A549 (cell line): Measurements from ENCODE around the gene NUP62.

Experiments used
- CTCF ChIP-seq: fragments of >200 bp; sonication (Bioruptor Twin); formaldehyde crosslinking; IDR thresholded peaks from 3 replicates; pipeline ENCODE4 v1.5.1; 2016
- EP300 ChIP-seq, 2 experiments: fragments of >200 bp; sonication (Bioruptor Twin); formaldehyde crosslinking; IDR thresholded peaks; 2 replicates in 1 of 2; 3 replicates in 1 of 2; pipeline ENCODE4 v1.6.1; 2016 to 2017
- HOXB13 ChIP-seq: fragments of 250-450 bp; sonication (Bioruptor Pico); IDR thresholded peaks from 2 replicates; pipeline ENCODE4 v1.5.0; 2020; ENCODE audit warnings: low read depth, mild to moderate bottlenecking, moderate library complexity
- KDM1A ChIP-seq: fragments of 200-600 bp; sonication (generic); IDR thresholded peaks from 2 replicates; pipeline ENCODE4 v1.6.1; 2016; ENCODE audit warnings: low read depth, mild to moderate bottlenecking
- NR3C1 ChIP-seq: fragments of >200 bp; sonication (Bioruptor Twin); formaldehyde crosslinking; IDR thresholded peaks from 3 replicates; pipeline ENCODE4 v1.6.1; 2017
- POLR2A ChIP-seq: IDR thresholded peaks from 2 replicates; pipeline ENCODE4 v1.6.1; 2012; ENCODE audit warnings: mild to moderate bottlenecking, low read length
- POLR2AphosphoS2 ChIP-seq: conservative IDR thresholded peaks from 2 replicates; pipeline ENCODE4 v1.6.1; 2012; ENCODE audit warnings: low read length, improper control_type of control experiment, inconsistent platforms
- RCOR1 ChIP-seq: fragments of 150-350 bp; IDR thresholded peaks from 2 replicates; pipeline ENCODE4 v1.6.1; 2014; ENCODE audit warnings: antibody characterized with exemption, low read length, low read depth
- SMC3 ChIP-seq: fragments of >200 bp; sonication (Bioruptor Twin); formaldehyde crosslinking; IDR thresholded peaks from 3 replicates; pipeline ENCODE4 v1.6.1; 2018; ENCODE audit warnings: inconsistent platforms
- ZNF302 ChIP-seq: fragments of 250-450 bp; sonication (Bioruptor Pico); IDR thresholded peaks from 2 replicates; pipeline ENCODE4 v1.9.0; 2021; ENCODE audit warnings: inconsistent platforms, mild to moderate bottlenecking, moderate library complexity
- TF ChIP-seq, protein P1 (sequence below): IDR thresholded peaks from 2 replicates; pipeline ENCODE4 v1.6.1; 2012
- TF ChIP-seq, protein P2 (sequence below): fragments of 200-600 bp; sonication (generic); IDR thresholded peaks from 2 replicates; pipeline ENCODE4 v1.6.1; 2016; ENCODE audit warnings: antibody characterized with exemption, mild to moderate bottlenecking, moderate library complexity
- TF ChIP-seq, protein P3 (sequence below): IDR thresholded peaks from 2 replicates; pipeline ENCODE4 v1.6.1; 2012; ENCODE audit warnings: low read depth, borderline replicate concordance

DNA sequence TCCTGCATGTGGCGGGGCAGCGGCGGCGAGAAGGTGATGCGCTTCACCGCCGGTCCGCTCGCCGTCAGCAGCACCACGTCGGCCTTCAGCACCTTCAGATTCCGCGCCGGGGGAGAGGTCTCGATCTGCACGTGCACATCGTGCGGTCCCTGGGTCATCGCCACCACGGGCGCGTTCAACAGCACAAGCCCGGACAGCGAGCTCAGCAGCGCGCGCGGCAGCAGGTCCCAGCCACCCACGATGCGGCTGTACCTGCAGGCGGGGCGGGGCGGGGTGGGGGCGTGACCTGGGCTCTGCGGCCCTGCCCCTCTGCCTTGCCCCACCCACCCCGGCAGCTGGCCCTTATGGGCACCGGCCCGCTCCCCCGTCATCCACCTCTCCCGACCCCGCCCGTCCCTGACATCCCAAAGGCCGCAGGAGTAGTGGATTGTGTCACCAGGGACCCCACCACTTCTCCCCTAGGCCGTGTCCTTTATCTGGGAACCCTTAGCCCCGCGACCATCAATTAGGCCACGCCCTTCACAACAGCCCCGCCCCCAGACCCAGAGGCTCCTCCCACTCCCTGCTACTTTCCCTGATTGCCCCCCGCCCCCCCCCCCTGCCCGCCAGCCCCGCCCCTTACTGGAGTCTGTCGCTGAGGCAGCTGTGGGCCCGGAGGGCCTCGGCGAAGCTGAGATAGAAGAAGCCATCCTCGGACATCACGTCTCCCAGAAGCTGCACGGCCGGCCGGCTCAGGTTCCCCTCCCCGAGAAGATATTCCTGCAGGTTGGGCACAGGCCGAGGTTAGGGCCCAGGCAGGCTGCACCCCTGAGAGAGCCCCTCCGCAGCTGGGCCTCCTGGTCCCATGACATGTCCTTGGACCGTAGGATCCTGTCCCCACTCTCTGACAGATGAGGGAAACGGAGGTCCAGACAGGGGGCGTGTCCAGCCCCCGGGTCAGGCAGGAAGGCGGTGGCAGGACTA lies 38.7 kb downstream of the NUP62 start:
- TF ChIP-seq CTCF = peak; percentile 34
- TF ChIP-seq ZNF302 (CRISPR knock-in tag) = no peak
- no peak for TF ChIP-seq EP300 (IDR thresholded peaks at IDR 0.05)
- TF ChIP-seq POLR2A = no peak; the same call in 1 of the 2 replicates
- TF ChIP-seq NR3C1 = no peak
- TF ChIP-seq, protein P1, sequence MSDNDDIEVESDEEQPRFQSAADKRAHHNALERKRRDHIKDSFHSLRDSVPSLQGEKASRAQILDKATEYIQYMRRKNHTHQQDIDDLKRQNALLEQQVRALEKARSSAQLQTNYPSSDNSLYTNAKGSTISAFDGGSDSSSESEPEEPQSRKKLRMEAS = peak; percentile 89
- TF ChIP-seq KDM1A = no peak
- TF ChIP-seq POLR2AphosphoS2 = 0 out of 2 replicates have a peak, but pooled peaks have one; percentile 5
- TF ChIP-seq HOXB13 (CRISPR knock-in tag) = no peak
- TF ChIP-seq, protein P2, sequence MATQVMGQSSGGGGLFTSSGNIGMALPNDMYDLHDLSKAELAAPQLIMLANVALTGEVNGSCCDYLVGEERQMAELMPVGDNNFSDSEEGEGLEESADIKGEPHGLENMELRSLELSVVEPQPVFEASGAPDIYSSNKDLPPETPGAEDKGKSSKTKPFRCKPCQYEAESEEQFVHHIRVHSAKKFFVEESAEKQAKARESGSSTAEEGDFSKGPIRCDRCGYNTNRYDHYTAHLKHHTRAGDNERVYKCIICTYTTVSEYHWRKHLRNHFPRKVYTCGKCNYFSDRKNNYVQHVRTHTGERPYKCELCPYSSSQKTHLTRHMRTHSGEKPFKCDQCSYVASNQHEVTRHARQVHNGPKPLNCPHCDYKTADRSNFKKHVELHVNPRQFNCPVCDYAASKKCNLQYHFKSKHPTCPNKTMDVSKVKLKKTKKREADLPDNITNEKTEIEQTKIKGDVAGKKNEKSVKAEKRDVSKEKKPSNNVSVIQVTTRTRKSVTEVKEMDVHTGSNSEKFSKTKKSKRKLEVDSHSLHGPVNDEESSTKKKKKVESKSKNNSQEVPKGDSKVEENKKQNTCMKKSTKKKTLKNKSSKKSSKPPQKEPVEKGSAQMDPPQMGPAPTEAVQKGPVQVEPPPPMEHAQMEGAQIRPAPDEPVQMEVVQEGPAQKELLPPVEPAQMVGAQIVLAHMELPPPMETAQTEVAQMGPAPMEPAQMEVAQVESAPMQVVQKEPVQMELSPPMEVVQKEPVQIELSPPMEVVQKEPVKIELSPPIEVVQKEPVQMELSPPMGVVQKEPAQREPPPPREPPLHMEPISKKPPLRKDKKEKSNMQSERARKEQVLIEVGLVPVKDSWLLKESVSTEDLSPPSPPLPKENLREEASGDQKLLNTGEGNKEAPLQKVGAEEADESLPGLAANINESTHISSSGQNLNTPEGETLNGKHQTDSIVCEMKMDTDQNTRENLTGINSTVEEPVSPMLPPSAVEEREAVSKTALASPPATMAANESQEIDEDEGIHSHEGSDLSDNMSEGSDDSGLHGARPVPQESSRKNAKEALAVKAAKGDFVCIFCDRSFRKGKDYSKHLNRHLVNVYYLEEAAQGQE = no peak
- no peak for TF ChIP-seq SMC3
- TF ChIP-seq, protein P3, sequence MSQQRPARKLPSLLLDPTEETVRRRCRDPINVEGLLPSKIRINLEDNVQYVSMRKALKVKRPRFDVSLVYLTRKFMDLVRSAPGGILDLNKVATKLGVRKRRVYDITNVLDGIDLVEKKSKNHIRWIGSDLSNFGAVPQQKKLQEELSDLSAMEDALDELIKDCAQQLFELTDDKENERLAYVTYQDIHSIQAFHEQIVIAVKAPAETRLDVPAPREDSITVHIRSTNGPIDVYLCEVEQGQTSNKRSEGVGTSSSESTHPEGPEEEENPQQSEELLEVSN = peak; percentile 85; the same call in 1 of the 2 replicates
- TF ChIP-seq RCOR1 = no peak
